Erythroblast (primary cell): Measurements from ENCODE around the gene IL12B.

Experiments
- GATA1 ChIP-seq: IDR thresholded peaks from 2 replicates; pipeline ENCODE4 v1.6.1; 2011; ENCODE audit warnings: low read depth, mild to moderate bottlenecking, control low read depth, low read length, moderate library complexity
- POLR2A ChIP-seq: IDR thresholded peaks from 2 replicates; pipeline ENCODE4 v1.6.1; 2011; ENCODE audit warnings: mild to moderate bottlenecking, low read length

GRCh38 chr5:159339460-159339859 lies 9.2 kb upstream of the IL12B start:
- no peak for TF ChIP-seq POLR2A
- TF ChIP-seq GATA1, result no peak
